ENCODE results near the gene CEP97.

GRCh38 chr3:101813817-101814440, 89.5 kb downstream of the CEP97 start:
- TF ChIP-seq POLR2A (IDR thresholded peaks at IDR 0.05) (no peak), POLR2AphosphoS5 (IDR thresholded peaks at IDR 0.05) (no peak)
- TF ChIP-seq, protein P1, sequence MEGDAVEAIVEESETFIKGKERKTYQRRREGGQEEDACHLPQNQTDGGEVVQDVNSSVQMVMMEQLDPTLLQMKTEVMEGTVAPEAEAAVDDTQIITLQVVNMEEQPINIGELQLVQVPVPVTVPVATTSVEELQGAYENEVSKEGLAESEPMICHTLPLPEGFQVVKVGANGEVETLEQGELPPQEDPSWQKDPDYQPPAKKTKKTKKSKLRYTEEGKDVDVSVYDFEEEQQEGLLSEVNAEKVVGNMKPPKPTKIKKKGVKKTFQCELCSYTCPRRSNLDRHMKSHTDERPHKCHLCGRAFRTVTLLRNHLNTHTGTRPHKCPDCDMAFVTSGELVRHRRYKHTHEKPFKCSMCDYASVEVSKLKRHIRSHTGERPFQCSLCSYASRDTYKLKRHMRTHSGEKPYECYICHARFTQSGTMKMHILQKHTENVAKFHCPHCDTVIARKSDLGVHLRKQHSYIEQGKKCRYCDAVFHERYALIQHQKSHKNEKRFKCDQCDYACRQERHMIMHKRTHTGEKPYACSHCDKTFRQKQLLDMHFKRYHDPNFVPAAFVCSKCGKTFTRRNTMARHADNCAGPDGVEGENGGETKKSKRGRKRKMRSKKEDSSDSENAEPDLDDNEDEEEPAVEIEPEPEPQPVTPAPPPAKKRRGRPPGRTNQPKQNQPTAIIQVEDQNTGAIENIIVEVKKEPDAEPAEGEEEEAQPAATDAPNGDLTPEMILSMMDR (IDR thresholded peaks at IDR 0.05), result peak; percentile 54 to 73 (median 57)
